Subcutaneous abdominal adipose tissue (tissue), 5 donors: ENCODE results near the gene MTIF3.
A peak's percentile ranks its signal among the peaks of the same experiment; 100 is the strongest.
"Not testable (repeated sequence)": the region's sequence is repeated elsewhere in the genome, so short reads cannot be mapped to it uniquely, and the experiment has no call there.

Source experiments
- H3K27ac ChIP-seq: one replicate; pipeline ENCODE4 v1.7.0; 2013; ENCODE audit warnings: low read depth, mild to moderate bottlenecking, inconsistent platforms, low read length, moderate library complexity
- H3K27me3 ChIP-seq, 5 donors: one replicate each; pipeline ENCODE4 v1.7.0; 2013; ENCODE audit warnings: low read length in 5 of 5, inconsistent platforms in 1 of 5; ENCODE audit not compliant: control insufficient read depth in 5 of 5, insufficient read depth in 4 of 5
- H3K36me3 ChIP-seq, 5 donors: one replicate each; pipeline ENCODE4 v1.7.0; 2013; ENCODE audit warnings: low read length in 5 of 5; ENCODE audit not compliant: control insufficient read depth in 5 of 5, insufficient read depth in 5 of 5
- H3K4me1 ChIP-seq, 5 donors: one replicate each; pipeline ENCODE4 v1.7.0; 2013; ENCODE audit warnings: low read length in 5 of 5, mild to moderate bottlenecking in 3 of 5, moderate library complexity in 1 of 5; ENCODE audit not compliant: control insufficient read depth in 5 of 5, insufficient read depth in 5 of 5
- H3K4me3 ChIP-seq, 5 donors: one replicate each; pipeline ENCODE4 v1.7.0; 2013; ENCODE audit warnings: low read length in 5 of 5, low read depth in 1 of 5
- H3K9ac ChIP-seq, 5 donors: one replicate each; pipeline ENCODE4 v1.7.0; 2013; ENCODE audit warnings: low read length in 5 of 5, mild to moderate bottlenecking in 4 of 5, moderate library complexity in 3 of 5
- H3K9me3 ChIP-seq, 5 donors: one replicate each; pipeline ENCODE4 v1.7.0; 2013; ENCODE audit warnings: low read length in 5 of 5; ENCODE audit not compliant: control insufficient read depth in 5 of 5
- donor health status: healthy.
- donor health status: healthy.
- donor health status: healthy.
- donor health status: healthy.
- donor health status: healthy.

MTIF3 gene

DNA sequence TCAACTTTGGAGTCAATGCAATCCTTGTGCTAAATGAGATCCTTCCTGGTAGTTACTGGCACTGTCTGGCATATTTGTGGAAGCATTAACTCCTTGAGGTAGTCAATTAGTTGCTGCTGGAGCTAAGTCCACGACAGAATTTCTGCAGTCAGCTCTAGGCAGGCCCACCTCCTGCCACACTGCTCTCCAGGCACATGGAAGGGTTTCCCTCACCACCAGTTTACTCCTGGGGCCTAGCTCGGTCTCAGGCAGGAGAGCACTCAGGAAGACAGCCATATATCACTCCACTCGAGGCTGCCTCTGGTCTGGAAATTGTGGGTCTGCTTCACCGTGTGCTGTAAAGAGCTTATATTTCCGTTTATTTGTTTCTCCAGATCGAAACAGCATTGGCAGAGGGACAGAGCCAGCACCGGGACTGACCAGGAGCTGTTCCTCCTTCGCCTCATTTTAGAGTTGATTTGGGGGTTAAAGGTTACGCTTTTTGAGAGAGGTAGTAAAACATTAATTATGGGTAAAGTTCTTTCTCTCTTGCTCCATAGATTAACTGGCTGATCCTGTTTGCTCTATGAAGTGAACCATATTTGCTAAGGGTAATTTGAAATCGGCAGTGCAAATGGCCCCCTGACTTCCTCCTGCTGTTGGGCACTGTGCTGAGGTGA, 46.5 kb downstream of the MTIF3 start:
- Histone ChIP-seq H3K27me3 (peaks cover 0 to 3% (median 0%) of the 10 kb centered on the region in 5 donors), H3K4me3 (no peak overlapping the region), H3K36me3 (no peaks in the 10 kb centered on the region), H3K27ac (peak overlapping the region; percentile 87), H3K9me3 (no peaks in the 10 kb centered on the region), H3K9ac (peak overlapping the region in 2 of 5 donors; percentile 5 to 12), H3K4me1 (peaks cover 5 to 31% (median 25%) of the 10 kb centered on the region in 5 donors)

DNA sequence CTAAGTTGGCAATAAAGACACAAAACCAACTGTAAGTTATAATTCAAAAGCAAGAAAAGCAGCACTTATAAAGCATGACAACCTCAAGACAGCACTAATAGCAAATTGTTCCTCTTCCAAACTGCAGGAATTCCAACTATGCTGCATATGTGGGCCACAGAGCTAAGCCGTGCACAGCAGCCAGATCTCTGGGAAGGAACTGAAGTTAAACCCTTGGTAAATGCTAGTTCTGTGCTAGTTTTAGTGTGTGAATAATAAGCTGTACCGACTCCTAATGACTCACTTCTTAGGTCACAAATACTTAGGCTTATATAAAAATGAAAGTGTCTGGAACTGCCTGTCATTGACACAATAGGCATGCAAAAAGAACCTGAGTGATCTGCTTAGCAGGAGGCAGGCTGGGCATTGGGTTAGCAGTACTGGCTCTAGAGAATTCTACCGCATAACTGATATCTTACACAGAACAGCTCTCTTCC, 47.1 kb downstream of the MTIF3 start:
- Histone ChIP-seq H3K4me1 (peaks cover 5 to 31% (median 25%) of the 10 kb centered on the region in 5 donors), H3K4me3 (no peak overlapping the region), H3K27me3 (peaks cover 0 to 3% (median 0%) of the 10 kb centered on the region in 5 donors)

DNA sequence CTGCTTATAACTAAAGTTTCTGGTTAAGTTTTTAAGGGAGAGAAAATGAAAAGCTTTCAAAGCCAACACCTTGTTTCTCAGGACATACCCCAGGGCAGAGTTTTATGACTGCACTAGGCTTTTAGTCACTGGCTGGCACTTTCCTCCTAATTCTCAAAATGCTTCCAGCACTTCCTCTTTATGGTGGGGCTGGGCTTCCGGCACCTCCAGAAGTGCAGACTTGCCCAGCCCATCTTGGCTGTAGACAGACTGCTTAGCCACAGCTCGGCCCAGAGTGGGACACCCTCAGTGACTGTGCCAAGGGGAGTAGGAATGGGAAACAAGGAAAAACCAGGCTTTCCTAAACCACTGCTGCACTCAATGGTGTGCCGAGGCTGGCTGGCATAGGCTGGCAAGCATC, 49.2 kb downstream of the MTIF3 start:
- Histone ChIP-seq H3K27ac (no peak overlapping the region), H3K4me1 (peaks cover 5 to 31% (median 25%) of the 10 kb centered on the region in 5 donors), H3K4me3 (no peak overlapping the region), H3K27me3 (no peaks in the 10 kb centered on the region), H3K36me3 (no peaks in the 10 kb centered on the region), H3K9me3 (no peaks in the 10 kb centered on the region), H3K9ac (no peak overlapping the region)

More for the DNA sequence above, 47.1 kb downstream of the MTIF3 start:
- peak overlapping the region in 2 of 5 donors; percentile 12 to 38 for H3K9ac ChIP-seq
- peak overlapping the region; percentile 87 for H3K27ac ChIP-seq
- H3K9me3 ChIP-seq = no peaks in the 10 kb centered on the region
- H3K36me3 ChIP-seq = no peaks in the 10 kb centered on the region

DNA sequence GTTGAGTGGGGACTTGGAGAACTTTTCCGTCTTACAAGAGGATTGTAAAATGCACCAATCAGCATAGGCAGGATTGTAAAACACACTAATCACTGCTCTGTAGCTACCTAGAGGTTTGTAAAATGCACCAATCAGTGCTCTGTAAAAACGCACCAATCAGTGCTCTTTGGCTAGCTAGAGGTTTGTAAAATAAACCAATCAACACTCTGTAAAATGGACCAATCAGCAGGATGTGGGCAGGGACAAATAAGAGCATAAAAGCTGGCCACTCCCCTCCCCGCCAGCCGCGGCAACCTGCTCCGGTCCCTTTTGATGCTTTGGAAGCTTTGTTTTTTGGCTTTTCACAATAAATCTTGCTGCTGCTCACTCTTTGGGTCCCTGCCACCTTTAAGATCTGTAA, 50.0 kb downstream of the MTIF3 start:
- not testable (repeated sequence) for H3K9me3 ChIP-seq, H3K4me3 ChIP-seq, H3K27ac ChIP-seq, H3K36me3 ChIP-seq, H3K27me3 ChIP-seq, H3K9ac ChIP-seq
- peaks cover 5 to 31% (median 25%) of the 10 kb centered on the region in 5 donors for H3K4me1 ChIP-seq

DNA sequence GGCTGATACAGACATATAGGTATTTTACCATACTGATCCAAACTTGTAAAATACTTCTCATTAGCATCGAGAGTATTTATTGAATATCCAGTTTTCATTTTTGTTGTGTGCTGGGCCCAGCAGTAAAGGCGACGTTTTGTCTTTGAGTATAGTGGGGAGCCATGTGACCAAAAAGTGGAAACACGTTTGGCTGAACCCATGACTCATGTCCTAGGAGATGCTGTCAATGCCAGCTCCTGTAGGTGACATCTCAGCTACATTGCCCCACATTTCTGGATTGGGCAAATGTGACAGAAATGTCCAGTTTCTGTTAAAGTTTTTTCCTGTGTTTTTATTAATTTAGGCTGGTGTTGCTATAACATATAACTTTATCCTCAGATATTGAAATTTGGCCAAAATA, 52.0 kb downstream of the MTIF3 start:
- Histone ChIP-seq H3K4me3 (no peak overlapping the region), H3K36me3 (no peaks in the 10 kb centered on the region), H3K4me1 (peaks cover 3 to 19% (median 18%) of the 10 kb centered on the region in 5 donors), H3K27me3 (no peaks in the 10 kb centered on the region), H3K27ac (no peak overlapping the region), H3K9me3 (no peaks in the 10 kb centered on the region), H3K9ac (no peak overlapping the region)

DNA sequence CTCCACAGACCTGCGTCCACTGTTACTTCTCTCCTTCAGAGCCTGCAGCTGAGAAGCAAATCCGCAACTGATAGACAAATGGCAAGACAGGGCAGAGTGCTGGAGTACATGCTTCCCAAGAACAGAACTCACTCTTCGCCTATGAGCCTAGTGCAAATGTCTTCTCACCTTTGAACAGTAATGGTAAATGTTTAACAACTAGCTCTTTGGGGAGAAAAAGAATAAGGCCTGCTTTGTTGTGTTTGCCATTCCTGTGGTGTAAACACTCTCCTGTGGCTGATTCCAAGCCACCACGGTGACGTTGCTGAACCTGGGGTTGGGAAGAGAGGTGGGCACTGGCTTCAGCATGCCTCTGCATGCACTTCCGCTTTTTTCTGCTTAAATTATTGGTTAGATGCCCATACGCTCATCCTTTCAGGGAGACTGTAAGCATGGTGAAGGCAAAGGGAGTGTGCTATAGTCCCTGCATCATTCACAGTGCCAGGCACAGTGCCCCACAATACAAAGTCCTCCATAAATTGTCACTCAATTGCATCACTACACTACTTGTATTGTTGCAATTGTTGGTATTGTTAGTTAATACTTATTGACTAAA, 54.0 kb downstream of the MTIF3 start:
- Histone ChIP-seq H3K27ac (no peak overlapping the region), H3K9ac (no peak overlapping the region), H3K4me3 (no peak overlapping the region), H3K36me3 (no peaks in the 10 kb centered on the region), H3K9me3 (no peaks in the 10 kb centered on the region), H3K27me3 (no peaks in the 10 kb centered on the region), H3K4me1 (peaks cover 0 to 11% (median 5%) of the 10 kb centered on the region in 5 donors)

DNA sequence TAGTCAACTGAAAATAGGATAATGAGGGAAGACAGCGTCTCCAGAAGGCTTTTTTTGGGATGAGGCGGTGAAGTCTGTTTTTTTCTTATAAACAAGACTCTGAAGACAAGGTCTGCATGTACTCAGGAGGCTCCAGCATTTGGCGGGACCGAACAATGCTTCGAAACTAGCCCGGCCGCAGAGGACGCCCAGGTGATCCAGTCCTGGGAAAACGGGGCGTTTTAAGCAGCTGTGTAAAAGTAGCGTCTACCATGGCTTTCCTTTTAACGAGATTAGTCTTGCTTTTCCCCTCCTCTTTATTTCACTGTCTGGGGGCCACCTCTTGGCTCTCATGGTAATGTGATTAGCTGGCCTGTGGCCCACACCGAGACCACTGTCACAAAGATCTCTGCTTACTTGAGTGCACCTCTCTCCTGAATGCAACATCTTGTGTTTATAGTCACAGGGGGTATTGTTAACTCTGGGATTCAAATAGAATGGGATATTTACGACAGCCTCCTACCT, 55.3 kb downstream of the MTIF3 start:
- H3K4me1 ChIP-seq = peaks cover 0 to 11% (median 8%) of the 10 kb centered on the region in 5 donors
- H3K27me3 ChIP-seq = no peaks in the 10 kb centered on the region

DNA sequence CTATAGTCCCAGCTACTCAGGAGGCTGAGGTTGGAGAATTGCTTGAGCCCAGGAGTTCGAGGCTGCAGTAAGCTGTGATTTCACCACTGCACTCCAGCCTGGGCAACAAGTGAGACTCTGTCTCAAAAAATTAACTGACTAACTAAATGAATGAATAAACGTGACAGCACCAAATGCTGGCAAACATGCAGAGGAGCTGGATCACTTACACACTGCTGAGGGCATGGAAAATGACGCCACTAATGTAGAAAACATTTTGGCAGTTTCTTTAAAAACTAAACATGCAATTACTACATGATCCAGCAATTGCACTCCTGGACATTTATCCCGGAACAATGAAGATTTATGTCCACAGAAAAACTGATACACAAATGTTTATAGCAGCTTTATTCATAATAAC, 57.3 kb downstream of the MTIF3 start:
- H3K4me1 ChIP-seq = peaks cover 0 to 16% (median 13%) of the 10 kb centered on the region in 5 donors
- no peaks in the 10 kb centered on the region for H3K27me3 ChIP-seq
- H3K36me3 ChIP-seq = no peaks in the 10 kb centered on the region
- H3K9ac ChIP-seq = no peak overlapping the region
- H3K9me3 ChIP-seq = no peaks in the 10 kb centered on the region
- no peak overlapping the region for H3K27ac ChIP-seq
- H3K4me3 ChIP-seq = no peak overlapping the region

More for the DNA sequence above, 55.3 kb downstream of the MTIF3 start:
- no peak overlapping the region for H3K27ac ChIP-seq
- no peaks in the 10 kb centered on the region for H3K9me3 ChIP-seq
- H3K36me3 ChIP-seq = no peaks in the 10 kb centered on the region
- no peak overlapping the region for H3K4me3 ChIP-seq
- no peak overlapping the region for H3K9ac ChIP-seq

DNA sequence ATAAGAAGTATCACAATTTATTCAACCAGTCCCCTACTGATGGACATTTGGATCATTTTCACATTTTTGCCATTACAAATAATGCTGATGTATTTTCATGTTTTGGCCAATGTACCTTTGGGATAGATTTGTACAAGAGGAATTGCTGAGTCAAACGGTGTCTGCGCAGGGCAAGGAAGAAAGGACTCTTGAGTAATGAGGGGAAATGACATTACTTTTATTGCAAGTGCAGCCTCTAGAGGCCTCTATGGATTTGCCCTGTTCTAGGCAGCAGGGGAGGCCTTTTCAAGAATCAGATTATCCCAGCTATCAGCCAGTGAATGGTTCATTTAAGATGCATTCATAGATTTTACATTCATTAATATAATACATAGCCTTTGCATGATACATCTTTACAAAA, 58.9 kb downstream of the MTIF3 start:
- no peaks in the 10 kb centered on the region for H3K27me3 ChIP-seq
- H3K9ac ChIP-seq = no peak overlapping the region
- H3K27ac ChIP-seq = peak overlapping the region; percentile 17
- H3K36me3 ChIP-seq = no peaks in the 10 kb centered on the region
- H3K4me1 ChIP-seq = peaks cover 0 to 16% (median 13%) of the 10 kb centered on the region in 5 donors
- no peaks in the 10 kb centered on the region for H3K9me3 ChIP-seq
- no peak overlapping the region for H3K4me3 ChIP-seq

DNA sequence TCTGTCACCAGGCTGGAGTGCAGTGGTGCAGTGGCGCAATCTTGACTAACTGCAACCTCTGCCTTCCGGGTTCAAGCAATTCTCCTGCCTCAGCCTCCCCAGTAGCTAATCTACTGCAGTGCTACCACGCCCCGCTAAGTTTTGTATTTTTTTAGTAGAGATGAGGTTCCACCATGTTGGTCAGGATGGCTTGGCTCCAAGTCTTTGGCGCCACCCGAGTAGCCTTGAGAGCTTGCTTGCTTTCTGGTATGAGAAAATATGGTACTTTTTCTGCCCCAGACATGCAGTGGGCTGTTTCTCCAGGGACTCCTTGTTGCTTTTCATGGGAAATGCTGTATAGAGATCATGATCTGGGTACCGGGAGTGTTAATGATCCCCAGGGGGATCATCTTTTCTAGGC, 60.5 kb downstream of the MTIF3 start:
- no peak overlapping the region for H3K4me3 ChIP-seq
- H3K9me3 ChIP-seq = no peaks in the 10 kb centered on the region
- H3K4me1 ChIP-seq = peaks cover 0 to 16% (median 13%) of the 10 kb centered on the region in 5 donors
- H3K27ac ChIP-seq = no peak overlapping the region
- H3K27me3 ChIP-seq = no peaks in the 10 kb centered on the region
- H3K36me3 ChIP-seq = no peaks in the 10 kb centered on the region
- H3K9ac ChIP-seq = no peak overlapping the region
